SW480 (cell line): ENCODE measurements around the gene SERPINB5.

Source experiments
- DNase-seq: peaks from one replicate; pipeline ENCODE4 v3.0.0-alpha.2; 2016; ENCODE audit warnings: low spot score

The SERPINB5 gene

GRCh38 chr18:63528863-63529492 is 52.2 kb downstream of the SERPINB5 start:
- no peak for DNase-seq

DNA sequence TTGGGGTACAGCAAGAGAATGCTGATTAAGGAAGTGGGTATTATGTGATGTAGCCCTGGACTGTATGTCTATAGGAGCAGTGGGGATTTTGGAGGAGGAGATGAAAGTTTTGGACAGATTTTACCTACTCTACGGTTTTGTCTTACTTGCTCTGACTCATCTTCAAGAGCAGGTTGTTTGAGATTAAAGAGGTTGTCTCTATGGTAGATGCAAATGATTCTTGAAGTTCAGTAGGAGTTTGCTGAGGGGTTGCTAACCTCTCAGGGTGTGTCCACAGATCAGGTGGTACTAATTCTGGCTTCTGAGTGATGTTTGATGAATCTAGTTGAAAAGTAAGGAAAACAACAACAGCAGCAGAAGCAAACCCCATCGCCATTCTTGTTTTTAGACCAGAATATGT is 55.7 kb downstream of the SERPINB5 start:
- DNase-seq = no peak

GRCh38 chr18:63534615-63535014 is 57.9 kb downstream of the SERPINB5 start:
- DNase-seq = no peak

GRCh38 chr18:63539904-63540510 is 63.2 kb downstream of the SERPINB5 start:
- no peak for DNase-seq

- DNase-seq = no peak
Measured at GRCh38 chr18:63542069-63542468, 65.3 kb downstream of the SERPINB5 start, which contains the start of gene SERPINB12. Gene SERPINB12, plus strand, starts transcription at chr18:63542369. Its CDS starts 13,791 bp downstream, at chr18:63556160.

GRCh38 chr18:63544017-63544416 is 67.3 kb downstream of the SERPINB5 start:
- no peak for DNase-seq

- DNase-seq = no peak
Measured at GRCh38 chr18:63545000-63545399, 68.2 kb downstream of the SERPINB5 start.

DNA sequence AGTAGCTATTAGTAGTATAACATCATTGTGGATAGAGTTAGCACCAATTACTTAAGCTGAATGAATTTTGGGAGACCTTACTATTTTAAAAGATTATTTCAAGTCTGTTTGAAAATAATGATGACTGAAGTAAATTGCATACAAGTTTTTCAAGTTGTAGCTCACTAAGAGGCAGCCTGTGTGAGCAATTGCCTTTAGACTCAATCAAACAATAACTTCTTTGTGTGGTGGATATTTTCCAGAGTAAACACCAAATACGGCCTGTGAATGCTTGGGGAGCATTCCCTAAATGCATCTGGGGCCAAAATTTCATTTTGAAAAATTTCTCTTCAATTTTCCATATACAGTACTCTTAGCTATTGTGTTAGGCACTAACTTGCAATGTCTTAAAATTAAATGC is 73.3 kb downstream of the SERPINB5 start:
- no peak for DNase-seq

DNA sequence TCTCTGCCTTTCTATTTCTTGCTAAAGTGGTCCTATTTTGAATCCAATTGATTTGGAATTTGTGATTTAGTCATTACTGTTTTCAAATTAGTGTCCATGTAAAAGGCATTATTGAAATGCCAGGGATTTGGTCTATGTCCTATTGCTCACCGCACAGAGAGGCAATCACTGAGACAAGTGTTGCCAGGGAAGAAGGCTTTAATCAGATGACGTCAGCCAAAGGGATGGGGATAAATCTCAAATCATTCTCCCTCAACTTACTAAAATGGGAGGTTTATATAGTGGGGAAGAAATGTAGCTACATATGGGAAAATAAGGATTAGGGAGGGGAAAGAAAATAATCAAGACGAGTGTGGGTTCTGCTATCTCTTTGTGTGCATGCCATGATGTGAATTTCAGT is 75.0 kb downstream of the SERPINB5 start:
- DNase-seq = no peak

- DNase-seq = no peak
Measured at GRCh38 chr18:63552581-63552980, 75.8 kb downstream of the SERPINB5 start.

GRCh38 chr18:63553081-63553480 is 76.3 kb downstream of the SERPINB5 start:
- DNase-seq = no peak
